Small intestine (tissue), 7 donors: ENCODE data around the gene KIF1A. TPM values are rescaled to one million over a fixed set of nuclear protein-coding genes. Genes with fewer than 3 reads are reported as not detected.
A peak's percentile ranks its signal among the peaks of the same experiment; 100 is the strongest.

Source experiments
- DNase-seq, 2 donors: peaks; one replicate each; pipeline versions ENCODE4 v3.0.0 to v3.0.0-alpha.2; 2013
- FAIRE-seq: peaks from 2 replicates; lab custom pipeline; 2012; peaks lifted over from hg19 to GRCh38; lab: Jason Lieb, UNC
- H3K27ac ChIP-seq, 3 donors: one replicate each; pipeline ENCODE4 v1.5.1; 2013; ENCODE audit warnings: low read length in 2 of 3, mild to moderate bottlenecking in 2 of 3, control low read depth in 1 of 3, inconsistent platforms in 1 of 3, low read depth in 1 of 3, moderate library complexity in 1 of 3
- H3K27me3 ChIP-seq, 3 donors: one replicate each; pipeline ENCODE4 v1.6.1; 2013; ENCODE audit warnings: low read length in 3 of 3, inconsistent platforms in 1 of 3; ENCODE audit not compliant: control insufficient read depth in 3 of 3, insufficient read depth in 3 of 3
- H3K36me3 ChIP-seq, 3 donors: one replicate each; pipeline ENCODE4 v1.6.1; 2013; ENCODE audit warnings: low read length in 3 of 3, inconsistent platforms in 1 of 3, low read depth in 1 of 3, mild to moderate bottlenecking in 1 of 3, moderate library complexity in 1 of 3; ENCODE audit not compliant: control insufficient read depth in 3 of 3, insufficient read depth in 2 of 3
- H3K4me1 ChIP-seq, 3 donors: one replicate each; pipeline ENCODE4 v1.6.1; 2013; ENCODE audit warnings: low read length in 2 of 3, inconsistent platforms in 1 of 3, low read depth in 1 of 3, mild to moderate bottlenecking in 1 of 3, moderate library complexity in 1 of 3; ENCODE audit not compliant: control insufficient read depth in 3 of 3, insufficient read depth in 2 of 3
- H3K4me3 ChIP-seq, 3 donors: one replicate each; pipeline ENCODE4 v1.5.1; 2013; ENCODE audit warnings: low read length in 3 of 3, control low read depth in 1 of 3, inconsistent platforms in 1 of 3, low read depth in 1 of 3, mild to moderate bottlenecking in 1 of 3, moderate library complexity in 1 of 3
- H3K9me3 ChIP-seq, 2 donors: one replicate each; pipeline ENCODE4 v1.6.1; 2013; ENCODE audit warnings: low read depth in 1 of 2, low read length in 1 of 2; ENCODE audit not compliant: control insufficient read depth in 2 of 2, insufficient read depth in 1 of 2
- WGBS, 3 donors: extraction: QIAGEN DNeasy Blood & Tissue Kit; methylation state at CpG; one replicate each; pipeline ENCODE4 v1.1.7; 2013; 5-methylcytosine and 5-hydroxymethylcytosine counted together
- polyA plus RNA-seq, 4 donors: library from polyadenylated mRNA; stranded (reverse) in 3 of 4; unstranded in 1 of 4; fragments of 200-250 nt in 3 of 4; fragments of 120-200 nt in 1 of 4; gene quantifications; one replicate each; pipeline versions ENCODE4 v1.2.1 to v1.2.3, GENCODE V29; 2013
- donor health status: healthy with polysubstance abuse.
- donor health status: control.
- donor health status: control.
- donor health status: Bipolar disorder and iron deficiency.
- donor health status: healthy.

Gene KIF1A
- polyA plus RNA-seq, 4 donors = 0.27 to 7.7 (median 1.9) TPM

DNA sequence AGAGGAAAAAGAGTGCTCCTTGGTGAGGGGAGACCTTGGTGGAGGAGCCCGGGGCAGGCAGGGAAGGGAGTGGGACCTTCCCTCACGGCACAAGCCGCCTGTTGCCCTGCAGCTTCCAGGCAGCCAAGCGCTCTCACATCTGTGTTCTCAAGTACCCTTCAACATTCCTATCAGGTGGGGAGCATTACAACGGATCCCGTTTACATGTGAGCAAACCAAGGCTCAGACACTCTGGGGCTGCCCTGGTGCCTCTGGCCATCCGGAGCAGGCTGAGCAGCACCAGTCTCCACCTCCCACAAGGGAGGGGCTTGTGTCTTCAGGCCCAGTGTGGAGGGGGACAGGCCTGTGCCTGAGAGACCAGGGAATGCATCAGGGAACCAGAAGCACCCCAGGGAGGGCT lies 70.5 kb downstream of the KIF1A start:
- WGBS, 3 donors = 64 to 71% (median 69%) methylated on average over 7 of the region's 7 CpGs
- Histone ChIP-seq H3K27me3 (no peaks in the 10 kb centered on the region), H3K4me3 (no peak overlapping the region), H3K36me3 (peaks cover 0 to 3% (median 0%) of the 10 kb centered on the region in 3 donors), H3K4me1 (no peaks in the 10 kb centered on the region), H3K27ac (no peak overlapping the region), H3K9me3 (no peaks in the 10 kb centered on the region)
- FAIRE-seq = no peak
- no peak for DNase-seq

DNA sequence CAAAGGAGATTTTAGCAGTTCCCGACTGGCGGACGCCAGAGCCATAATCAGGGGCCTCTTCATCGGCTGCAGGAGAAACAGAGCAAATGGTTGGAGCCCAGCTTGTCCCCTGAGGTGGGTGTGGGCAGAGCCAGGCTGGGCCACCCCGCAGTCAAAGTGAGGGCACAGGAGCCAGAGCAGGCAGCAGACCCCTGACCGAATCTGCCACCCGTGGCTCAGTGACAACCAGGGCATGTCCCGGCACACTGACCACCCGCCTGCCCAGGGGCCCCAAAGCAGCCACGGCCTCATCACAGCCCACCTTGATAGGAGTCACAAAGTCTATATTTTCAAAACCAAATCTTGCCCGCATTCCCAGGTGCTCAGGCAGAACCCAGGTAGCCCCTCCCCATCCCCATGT lies 72.8 kb downstream of the KIF1A start:
- Histone ChIP-seq H3K4me1 (no peaks in the 10 kb centered on the region), H3K36me3 (peaks cover 0 to 3% (median 0%) of the 10 kb centered on the region in 3 donors), H3K9me3 (no peaks in the 10 kb centered on the region), H3K27ac (no peak overlapping the region), H3K27me3 (no peaks in the 10 kb centered on the region), H3K4me3 (no peak overlapping the region)
- FAIRE-seq (no peak), DNase-seq (no peak)
- 86 to 91% (median 91%) methylated on average over 11 of the region's 11 CpGs for WGBS, 3 donors

DNA sequence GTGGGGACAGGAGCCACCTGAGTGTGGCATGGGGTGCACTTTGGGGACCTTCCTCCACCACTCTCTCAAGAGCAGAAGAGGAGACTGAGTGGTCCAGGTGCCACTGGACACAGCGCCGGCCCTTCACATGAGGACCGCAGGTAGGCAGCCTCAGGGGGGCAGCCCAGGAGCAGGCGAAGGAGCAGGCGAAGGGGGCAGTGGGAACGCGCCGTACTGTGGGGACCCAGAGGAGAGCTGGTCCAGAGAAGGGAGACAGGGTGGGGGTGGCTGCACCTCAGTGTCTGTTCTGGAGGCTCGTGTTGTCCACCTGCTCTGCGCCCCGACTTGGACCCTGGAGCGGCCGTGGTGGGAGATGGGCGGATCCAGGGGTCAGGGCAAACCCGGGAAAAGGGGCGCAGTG lies 73.3 kb downstream of the KIF1A start:
- Histone ChIP-seq H3K9me3 (no peaks in the 10 kb centered on the region), H3K4me3 (no peak overlapping the region), H3K36me3 (peaks cover 0 to 3% (median 0%) of the 10 kb centered on the region in 3 donors), H3K27me3 (no peaks in the 10 kb centered on the region), H3K4me1 (no peaks in the 10 kb centered on the region), H3K27ac (no peak overlapping the region)
- FAIRE-seq (no peak), DNase-seq (no peak)
- WGBS, 3 donors = 87 to 95% (median 88%) methylated on average over 15 to 16 of the region's 16 CpGs

DNA sequence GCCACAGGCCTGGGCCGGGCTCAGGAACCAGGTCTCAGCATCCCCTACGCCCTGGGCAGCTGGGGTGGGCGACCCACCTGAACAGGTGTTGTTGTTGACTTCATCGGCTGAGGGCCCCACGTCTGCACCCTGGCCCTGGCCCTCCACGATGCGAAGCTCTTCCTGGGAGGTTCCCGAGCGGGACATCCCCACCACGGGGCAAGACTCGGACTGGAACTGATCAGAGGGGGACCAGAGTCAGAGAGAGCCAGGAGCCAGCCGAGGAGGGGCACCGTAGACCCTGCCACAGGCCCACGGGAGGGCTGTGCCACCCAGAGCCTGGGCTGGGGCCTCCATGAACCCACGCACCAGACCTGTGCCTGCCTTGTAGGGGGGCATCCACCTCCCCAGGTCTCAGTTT lies 74.1 kb downstream of the KIF1A start:
- H3K27ac ChIP-seq = no peak overlapping the region
- FAIRE-seq = no peak
- 71 to 86% (median 77%) methylated on average over 12 to 15 of the region's 15 CpGs for WGBS, 3 donors
- no peaks in the 10 kb centered on the region for H3K27me3 ChIP-seq
- DNase-seq = no peak
- H3K9me3 ChIP-seq = no peaks in the 10 kb centered on the region
- H3K36me3 ChIP-seq = peaks cover 0 to 3% (median 0%) of the 10 kb centered on the region in 3 donors
- no peaks in the 10 kb centered on the region for H3K4me1 ChIP-seq
- H3K4me3 ChIP-seq = no peak overlapping the region

DNA sequence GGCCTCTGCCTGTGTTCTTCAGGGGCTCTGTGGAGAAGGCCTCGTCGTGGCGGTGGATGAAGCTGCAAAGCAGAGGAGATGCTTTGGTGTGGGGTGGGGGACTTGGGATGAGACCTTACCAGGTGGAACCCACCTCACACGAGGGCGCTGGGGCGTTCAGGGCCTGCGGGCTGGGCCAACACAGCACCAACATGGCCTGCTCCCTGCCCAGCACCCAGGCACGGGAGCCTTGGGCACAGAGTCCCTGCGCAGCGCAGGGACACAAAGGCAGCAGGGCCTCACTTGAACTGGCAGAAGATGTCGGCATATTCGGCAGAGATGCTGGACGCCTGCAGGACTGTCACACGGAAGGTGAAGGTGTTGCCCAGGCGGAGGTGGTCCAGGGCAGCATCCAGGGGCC lies 74.6 kb downstream of the KIF1A start:
- no peak for FAIRE-seq
- Histone ChIP-seq H3K27me3 (no peaks in the 10 kb centered on the region), H3K4me1 (no peaks in the 10 kb centered on the region), H3K9me3 (no peaks in the 10 kb centered on the region), H3K4me3 (no peak overlapping the region), H3K27ac (no peak overlapping the region), H3K36me3 (peaks cover 0 to 3% (median 0%) of the 10 kb centered on the region in 3 donors)
- 88 to 94% (median 91%) methylated on average over 15 of the region's 15 CpGs for WGBS, 3 donors
- DNase-seq = no peak

DNA sequence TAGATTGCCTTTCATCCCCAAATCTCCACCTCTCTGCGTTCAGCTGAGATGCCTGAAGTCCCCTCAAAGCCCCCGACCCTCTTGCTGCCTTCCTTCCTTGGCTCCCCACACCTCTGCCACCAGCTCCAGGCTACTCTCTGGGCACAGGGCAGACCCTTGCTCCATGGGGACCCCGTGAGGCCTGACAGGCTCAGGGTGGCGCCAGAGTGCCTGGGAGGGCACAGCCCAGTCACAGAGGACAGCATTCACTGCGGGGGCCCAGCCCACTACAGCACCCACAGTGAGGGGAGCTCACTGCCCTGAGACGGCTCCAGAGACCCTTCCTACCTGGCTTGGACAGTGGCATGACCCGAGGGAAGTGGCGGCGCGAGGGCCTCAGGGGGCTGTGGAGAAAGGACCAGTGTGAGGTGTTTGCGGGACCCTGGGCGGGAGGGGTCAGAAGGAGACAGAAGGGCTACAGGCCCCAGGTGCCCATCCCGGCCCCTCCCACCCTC lies 77.4 kb downstream of the KIF1A start:
- DNase-seq (no peak), FAIRE-seq (no peak)
- WGBS, 3 donors = 77 to 87% (median 78%) methylated on average over 13 of the region's 13 CpGs

DNA sequence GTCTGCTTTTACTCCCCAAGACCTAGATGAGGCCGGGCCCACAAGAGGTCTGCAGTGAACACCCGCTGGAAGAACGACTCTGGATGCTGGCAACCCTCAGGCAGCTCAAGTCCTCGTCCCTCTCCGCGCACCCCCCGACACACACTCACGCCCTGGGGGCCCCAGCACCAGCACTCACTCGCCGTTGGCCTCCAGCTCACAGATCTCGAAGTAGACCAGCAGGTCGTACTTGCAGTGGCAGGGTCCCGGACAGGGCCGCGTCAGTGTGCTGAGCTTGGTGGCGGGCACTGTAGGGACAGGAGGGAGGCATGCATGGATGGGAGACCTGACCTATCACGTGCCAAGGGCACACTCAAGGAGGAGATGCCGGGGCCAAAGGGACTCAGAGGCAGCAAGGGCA lies 78.9 kb downstream of the KIF1A start:
- FAIRE-seq = no peak
- 83 to 84% (median 84%) methylated on average over 18 of the region's 18 CpGs for WGBS, 3 donors
- no peak for DNase-seq

More for the DNA sequence above, 77.4 kb downstream of the KIF1A start:
- Histone ChIP-seq H3K9me3 (no peaks in the 10 kb centered on the region), H3K27me3 (peaks cover 0 to 4% (median 0%) of the 10 kb centered on the region in 3 donors), H3K4me3 (no peak overlapping the region), H3K27ac (no peak overlapping the region), H3K36me3 (peaks cover 0 to 3% (median 0%) of the 10 kb centered on the region in 3 donors), H3K4me1 (no peaks in the 10 kb centered on the region)

DNA sequence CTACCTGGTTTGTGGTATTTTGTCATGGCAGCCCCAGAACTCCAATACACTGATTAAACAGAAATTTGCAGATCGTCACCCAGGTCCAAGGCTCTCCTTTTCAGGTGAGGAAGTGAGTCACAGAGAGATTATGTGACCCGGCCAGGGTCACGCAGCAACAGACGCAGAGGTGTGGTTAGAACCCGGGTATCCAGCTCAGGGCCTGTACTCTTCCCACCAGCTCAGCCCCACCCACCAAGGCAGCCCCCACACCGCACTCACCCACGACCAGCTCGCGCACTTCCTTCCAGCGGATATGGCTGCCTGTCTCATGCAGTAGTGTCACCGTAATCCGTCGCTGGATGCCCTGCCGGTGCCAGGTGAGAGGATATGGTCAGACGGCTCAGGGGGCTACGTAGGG lies 80.2 kb downstream of the KIF1A start:
- peaks cover 0 to 4% (median 0%) of the 10 kb centered on the region in 3 donors for H3K27me3 ChIP-seq
- no peaks in the 10 kb centered on the region for H3K4me1 ChIP-seq
- no peaks in the 10 kb centered on the region for H3K36me3 ChIP-seq
- DNase-seq (peak in 1 of 2 donors; percentile 1), FAIRE-seq (no peak)
- H3K9me3 ChIP-seq = no peaks in the 10 kb centered on the region
- no peak overlapping the region for H3K27ac ChIP-seq
- H3K4me3 ChIP-seq = no peak overlapping the region
- WGBS, 3 donors = 69 to 75% (median 70%) methylated on average over 16 of the region's 16 CpGs

More for the DNA sequence above, 78.9 kb downstream of the KIF1A start:
- Histone ChIP-seq H3K36me3 (no peaks in the 10 kb centered on the region), H3K4me1 (no peaks in the 10 kb centered on the region), H3K27me3 (peaks cover 0 to 4% (median 0%) of the 10 kb centered on the region in 3 donors), H3K4me3 (no peak overlapping the region), H3K9me3 (no peaks in the 10 kb centered on the region), H3K27ac (no peak overlapping the region)

DNA sequence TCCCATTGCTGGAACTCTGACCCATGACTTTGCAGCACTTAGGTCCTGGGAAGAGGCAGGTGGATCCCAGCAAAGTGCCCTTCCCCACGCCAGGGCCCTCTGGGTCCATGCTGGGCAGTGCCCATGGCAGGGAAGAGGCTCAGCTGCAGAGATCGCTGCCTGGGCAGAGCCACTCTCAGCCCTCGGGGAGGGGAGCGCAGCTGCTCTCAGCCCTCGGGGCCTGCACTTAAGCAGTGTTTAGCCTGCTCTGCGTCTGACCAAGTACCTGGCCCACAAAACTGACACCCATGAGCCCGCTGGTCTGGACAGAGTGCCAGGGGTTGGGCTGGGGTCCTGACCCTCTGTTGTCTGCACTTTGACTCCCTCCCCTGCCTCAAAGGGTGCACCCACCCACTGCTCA lies 82.1 kb downstream of the KIF1A start:
- peaks cover 0 to 4% (median 0%) of the 10 kb centered on the region in 3 donors for H3K27me3 ChIP-seq
- H3K27ac ChIP-seq = no peak overlapping the region
- no peaks in the 10 kb centered on the region for H3K9me3 ChIP-seq
- WGBS, 3 donors = 67 to 80% (median 71%) methylated on average over 7 of the region's 7 CpGs
- no peaks in the 10 kb centered on the region for H3K4me1 ChIP-seq
- no peak for FAIRE-seq
- no peak overlapping the region for H3K4me3 ChIP-seq
- no peak for DNase-seq
- no peaks in the 10 kb centered on the region for H3K36me3 ChIP-seq
